ENCODE measurements around the gene CXCR6. TPM values are rescaled to one million over a fixed set of nuclear protein-coding genes. Genes with fewer than 3 reads are reported as not detected.

Gene CXCR6
- polyA plus RNA-seq, 1 experiment, result not detected

GRCh38 chr3:45938043-45938435 is 5.2 kb upstream of the CXCR6 start:
- ChIA-PET POLR2A (no interaction called here), CTCF (interaction anchor here (0.8 to 27.4 kb wide), 30 partner anchors 9 to 440 kb away, joined by 3 to 541 read pairs (median 4); partner anchors contain the start of genes CCR5 and LZTFL1)
- Histone ChIP-seq H3K4me3 (ENCODE audit: low read depth, low read length) (no peak overlapping the region), H3K36me3 (ENCODE audit: control insufficient read depth, insufficient read depth, low read length) (peaks cover 5% of the 10 kb centered on the region; the same call in 1 of the 2 replicates), H3K27me3 (ENCODE audit: control insufficient read depth, insufficient read depth, low read length) (no peaks in the 10 kb centered on the region)
- no peak for DNase-seq (ENCODE audit: low read depth)
- TF ChIP-seq CTCF (IDR thresholded peaks at IDR 0.05; ENCODE audit: insufficient read depth, low read depth, low read length), result no peak

GRCh38 chr3:45938864-45939263 is 4.4 kb upstream of the CXCR6 start:
- no peak for DNase-seq (ENCODE audit: low read depth)
- peak; percentile 89 for TF ChIP-seq CTCF (IDR thresholded peaks at IDR 0.05; ENCODE audit: insufficient read depth, low read depth, low read length)
- Histone ChIP-seq H3K27me3 (ENCODE audit: control insufficient read depth, insufficient read depth, low read length) (no peaks in the 10 kb centered on the region), H3K36me3 (ENCODE audit: control insufficient read depth, insufficient read depth, low read length) (peaks cover 5% of the 10 kb centered on the region; the same call in 1 of the 2 replicates), H3K4me3 (ENCODE audit: low read depth, low read length) (no peak overlapping the region)
- POLR2A ChIA-PET, result no interaction called here
- CTCF ChIA-PET, result interaction anchor here (0.8 to 27.4 kb wide), 38 partner anchors 9 to 436 kb away, joined by 3 to 541 read pairs (median 4); partner anchors contain the start of genes CCR1 and CCR5

- Histone ChIP-seq H3K27me3 (ENCODE audit: control insufficient read depth, insufficient read depth, low read length) (no peaks in the 10 kb centered on the region), H3K36me3 (ENCODE audit: control insufficient read depth, insufficient read depth, low read length) (peaks cover 5% of the 10 kb centered on the region; the same call in 1 of the 2 replicates), H3K4me3 (ENCODE audit: low read depth, low read length) (no peak overlapping the region)
- no peak for DNase-seq (ENCODE audit: low read depth)
- TF ChIP-seq CTCF (IDR thresholded peaks at IDR 0.05; ENCODE audit: insufficient read depth, low read depth, low read length), result no peak
- CTCF ChIA-PET, result interaction anchor here (0.8 to 27.4 kb wide), 39 partner anchors 9 to 435 kb away, joined by 3 to 541 read pairs (median 4); partner anchors contain the start of genes CCR1 and CCR5
- POLR2A ChIA-PET, result no interaction called here
These were observed 3.9 kb upstream of the CXCR6 start for GRCh38 chr3:45939341-45939771.

GRCh38 chr3:45940004-45940780 is 3.1 kb upstream of the CXCR6 start:
- Histone ChIP-seq H3K27me3 (ENCODE audit: control insufficient read depth, insufficient read depth, low read length) (no peaks in the 10 kb centered on the region; the same call in 1 of the 2 replicates), H3K36me3 (ENCODE audit: control insufficient read depth, insufficient read depth, low read length) (peaks cover 5% of the 10 kb centered on the region; the same call in 1 of the 2 replicates), H3K4me3 (ENCODE audit: low read depth, low read length) (no peak overlapping the region)
- ChIA-PET POLR2A (no interaction called here), CTCF (interaction anchor here (0.7 to 27.4 kb wide), 12 partner anchors 8 to 430 kb away, joined by 3 to 541 read pairs (median 4); partner anchors contain the start of gene CCR5)
- TF ChIP-seq CTCF (IDR thresholded peaks at IDR 0.05; ENCODE audit: insufficient read depth, low read depth, low read length), result no peak
- no peak for DNase-seq (ENCODE audit: low read depth)

- CTCF ChIA-PET, result interaction anchor here (0.8 to 27.4 kb wide), 5 partner anchors 11 to 142 kb away, joined by 3 to 541 read pairs (median 4); no protein-coding TSS in a partner anchor
- Histone ChIP-seq H3K36me3 (ENCODE audit: control insufficient read depth, insufficient read depth, low read length) (peaks cover 5% of the 10 kb centered on the region; the same call in 1 of the 2 replicates), H3K27me3 (ENCODE audit: control insufficient read depth, insufficient read depth, low read length) (no peaks in the 10 kb centered on the region; the same call in 1 of the 2 replicates), H3K4me3 (ENCODE audit: low read depth, low read length) (no peak overlapping the region)
- POLR2A ChIA-PET, result no interaction called here
- DNase-seq (ENCODE audit: low read depth), result no peak
- no peak for TF ChIP-seq CTCF (IDR thresholded peaks at IDR 0.05; ENCODE audit: insufficient read depth, low read depth, low read length)
These were observed 2.4 kb upstream of the CXCR6 start for GRCh38 chr3:45940781-45941365.
